ENCODE data around the gene ZNF502.

The ZNF502 gene

DNA sequence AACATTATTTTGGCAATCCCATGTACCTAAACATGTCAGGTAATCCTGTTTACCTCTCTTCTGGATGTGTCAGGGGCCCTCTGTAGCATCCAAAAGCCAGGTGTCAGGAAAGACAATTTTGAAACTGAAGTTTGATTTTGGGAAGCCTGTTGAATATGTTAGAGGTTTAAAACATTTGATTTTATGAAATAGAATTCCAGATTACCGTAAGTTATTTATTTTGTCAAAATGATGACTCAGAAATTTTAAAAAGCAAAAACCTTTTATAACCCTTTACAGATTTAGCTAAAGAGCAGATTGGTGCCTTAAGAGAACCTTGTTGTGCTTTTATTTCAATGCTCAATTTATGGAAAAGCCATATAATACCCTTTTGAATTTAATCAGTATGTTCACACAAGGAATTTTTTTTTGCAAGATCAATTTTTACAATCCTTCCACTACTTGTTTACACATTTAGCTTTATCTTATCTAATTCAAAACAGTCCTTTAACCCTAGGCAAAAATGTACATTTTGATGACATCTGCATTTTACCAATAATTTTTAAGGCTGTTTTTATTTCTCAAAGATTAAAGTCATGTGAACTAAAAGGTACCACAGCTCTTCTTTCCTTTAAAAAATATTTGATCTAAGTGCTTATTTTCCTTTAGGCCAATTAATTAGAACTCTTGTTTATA lies 59.1 kb downstream of the ZNF502 start:
- no peak for DNase-seq (ENCODE audit: low read depth)

DNA sequence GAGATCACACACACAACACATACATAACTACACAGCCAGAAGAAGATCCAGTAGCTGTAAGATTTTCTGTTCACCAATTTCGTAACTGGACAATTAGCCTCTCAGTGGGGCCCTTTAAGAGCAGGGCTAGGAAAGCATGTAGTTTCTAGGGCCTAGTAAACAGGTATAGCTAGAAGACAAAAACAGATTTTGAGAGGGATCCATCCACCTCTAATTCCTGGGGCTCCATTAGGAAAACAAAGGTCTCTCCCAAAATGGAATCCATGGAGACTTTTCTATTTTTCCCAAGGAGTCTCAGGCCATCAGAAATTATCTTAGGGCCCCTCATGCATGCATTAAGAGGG lies 59.6 kb downstream of the ZNF502 start:
- DNase-seq (ENCODE audit: low read depth) = no peak

Measured in non-pigmented ciliary epithelial cell (primary cell).